Thymus (tissue), 11 donors: ENCODE results near the gene STAP1. TPM values are rescaled to one million over a fixed set of nuclear protein-coding genes. Genes with fewer than 3 reads are reported as not detected.
"Not testable (repeated sequence)": the region's sequence is repeated elsewhere in the genome, so short reads cannot be mapped to it uniquely, and the experiment has no call there.

Experiments
- DNase-seq, 9 donors: peaks; one replicate each; pipeline ENCODE4 v3.0.0-alpha.2; 2013; ENCODE audit warnings: low spot score in 9 of 9, low read depth in 6 of 9, missing footprints in 1 of 9
- H3K27ac ChIP-seq, 2 donors: one replicate each; pipeline ENCODE4 v1.5.1; 2013; ENCODE audit warnings: control low read depth in 1 of 2, low read depth in 1 of 2, low read length in 1 of 2, mild to moderate bottlenecking in 1 of 2, moderate library complexity in 1 of 2
- H3K27me3 ChIP-seq, 2 donors: one replicate each; pipeline ENCODE4 v1.5.1; 2013; ENCODE audit warnings: low read length in 1 of 2; ENCODE audit not compliant: control insufficient read depth in 2 of 2, insufficient read depth in 1 of 2
- H3K36me3 ChIP-seq, 2 donors: one replicate each; pipeline ENCODE4 v1.5.1; 2013; ENCODE audit warnings: low read length in 1 of 2, mild to moderate bottlenecking in 1 of 2, moderate library complexity in 1 of 2; ENCODE audit not compliant: control insufficient read depth in 2 of 2, insufficient read depth in 2 of 2
- H3K4me1 ChIP-seq, 2 donors: one replicate each; pipeline ENCODE4 v1.5.1; 2013; ENCODE audit warnings: low read length in 2 of 2; ENCODE audit not compliant: control insufficient read depth in 2 of 2, insufficient read depth in 2 of 2
- H3K4me3 ChIP-seq, 2 donors: one replicate each; pipeline ENCODE4 v1.5.1; 2013; ENCODE audit warnings: low read length in 2 of 2, control low read depth in 1 of 2, mild to moderate bottlenecking in 1 of 2
- H3K9me3 ChIP-seq, 2 donors: one replicate each; pipeline ENCODE4 v1.5.1; 2013; ENCODE audit warnings: low read length in 1 of 2, mild to moderate bottlenecking in 1 of 2; ENCODE audit not compliant: control insufficient read depth in 2 of 2, insufficient read depth in 1 of 2
- WGBS: extraction: QIAGEN DNeasy Blood & Tissue Kit; methylation state at CpG from one replicate; pipeline ENCODE4 v1.1.7; 2013; 5-methylcytosine and 5-hydroxymethylcytosine counted together
- polyA plus RNA-seq: library from polyadenylated mRNA; stranded (reverse); fragments of 200-250 nt; gene quantifications from one replicate; pipeline ENCODE4 v1.2.3, GENCODE V29; 2013
- total RNA-seq: library from RNA; stranded (reverse); fragments of 120-200 nt; gene quantifications from one replicate; pipeline ENCODE4 v1.2.4, GENCODE V29; 2013
- donor health status: healthy.

STAP1 gene
- total and polyA plus RNA-seq, 2 donors: 11.1 to 17.3 TPM

- no peaks in the 10 kb centered on the region for H3K9me3 ChIP-seq
- no peaks in the 10 kb centered on the region for H3K27me3 ChIP-seq
- H3K4me1 ChIP-seq: no peaks in the 10 kb centered on the region
- no peak overlapping the region for H3K27ac ChIP-seq
- no peak overlapping the region for H3K4me3 ChIP-seq
- WGBS: 98% methylated on average over 1 of the region's 1 CpG
- peaks cover 5 to 11% of the 10 kb centered on the region in 2 donors for H3K36me3 ChIP-seq
- DNase-seq: no peak
These were observed 58.0 kb downstream of the STAP1 start for GRCh38 chr4:67616478-67616877.

DNA sequence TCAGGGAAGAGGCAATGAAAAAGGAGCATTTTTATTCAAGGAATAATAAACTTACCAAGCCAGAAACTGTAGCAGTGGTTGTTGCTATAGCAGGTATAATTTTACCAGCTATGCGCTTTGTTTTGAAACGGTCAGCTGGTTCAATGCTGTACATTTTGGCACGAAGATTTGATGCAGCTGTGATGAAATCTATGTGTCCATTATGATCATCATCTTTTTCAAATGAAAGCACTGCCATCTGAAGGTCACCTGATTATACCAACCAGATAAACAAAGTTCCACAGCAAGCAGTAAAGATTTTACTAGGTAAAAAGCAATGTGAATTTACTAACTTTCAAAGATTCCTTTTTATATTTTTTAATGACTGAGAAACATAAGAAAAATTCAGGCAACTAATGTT lies 66.4 kb downstream of the STAP1 start:
- Histone ChIP-seq H3K4me1 (no peaks in the 10 kb centered on the region), H3K36me3 (peaks cover 0 to 33% of the 10 kb centered on the region in 2 donors), H3K4me3 (no peak overlapping the region), H3K9me3 (no peaks in the 10 kb centered on the region), H3K27ac (no peak overlapping the region), H3K27me3 (no peaks in the 10 kb centered on the region)
- WGBS: 94% methylated on average over 3 of the region's 3 CpGs
- no peak for DNase-seq

DNA sequence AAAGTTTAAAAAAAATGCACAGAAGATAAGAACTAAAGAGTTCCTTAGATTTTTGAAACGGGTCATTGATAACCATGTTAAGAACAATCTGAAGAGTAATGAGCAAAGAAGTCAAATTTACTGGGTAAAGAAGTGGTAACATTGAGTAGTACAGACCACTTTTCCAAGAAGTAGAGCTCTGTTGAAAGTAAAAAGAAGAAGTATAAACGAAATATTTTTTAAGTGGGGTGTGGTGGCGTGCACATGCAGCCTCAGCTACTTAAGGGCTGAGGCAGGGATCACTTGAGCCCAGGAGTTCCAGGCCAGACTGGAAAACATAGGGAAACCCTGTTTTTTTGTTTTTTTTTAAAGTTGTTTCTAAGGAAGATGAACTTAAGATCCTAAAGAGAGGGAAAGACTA lies 74.0 kb downstream of the STAP1 start:
- Histone ChIP-seq H3K27ac (no peak overlapping the region), H3K27me3 (no peaks in the 10 kb centered on the region), H3K4me1 (no peaks in the 10 kb centered on the region), H3K9me3 (no peaks in the 10 kb centered on the region), H3K36me3 (peaks cover 0 to 32% of the 10 kb centered on the region in 2 donors), H3K4me3 (no peak overlapping the region)
- WGBS: 83% methylated on average over 3 of the region's 3 CpGs
- no peak for DNase-seq

GRCh38 chr4:67634741-67635140 lies 76.2 kb downstream of the STAP1 start:
- Histone ChIP-seq H3K27me3 (no peaks in the 10 kb centered on the region), H3K27ac (no peak overlapping the region), H3K9me3 (no peaks in the 10 kb centered on the region), H3K36me3 (peaks cover 6 to 26% of the 10 kb centered on the region in 2 donors), H3K4me3 (no peak overlapping the region), H3K4me1 (no peaks in the 10 kb centered on the region)
- DNase-seq: no peak
- WGBS: 99% methylated on average over 2 of the region's 2 CpGs

DNA sequence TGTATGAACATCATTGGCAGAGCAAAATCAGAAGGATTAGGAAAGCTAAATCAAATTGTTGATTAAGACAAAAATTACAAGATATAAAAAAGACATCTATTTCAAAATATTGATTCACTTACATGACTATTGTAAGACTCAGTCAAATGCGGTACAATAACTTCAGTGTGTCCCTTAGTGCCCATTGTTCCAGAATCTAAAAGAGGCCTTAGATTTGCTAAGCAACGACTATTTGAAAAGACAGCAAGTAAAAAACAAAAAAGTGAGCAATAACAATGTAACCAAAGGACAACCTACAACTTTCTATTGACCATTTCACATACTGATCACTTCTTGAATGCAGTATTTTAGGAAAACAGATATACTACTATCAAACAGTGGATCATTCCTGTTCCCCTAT lies 76.8 kb downstream of the STAP1 start:
- 100% methylated on average over 2 of the region's 2 CpGs for WGBS

GRCh38 chr4:67636978-67637377 lies 78.5 kb downstream of the STAP1 start:
- H3K9me3 ChIP-seq, H3K4me3 ChIP-seq, H3K27ac ChIP-seq, H3K27me3 ChIP-seq, DNase-seq, H3K4me1 ChIP-seq: not testable (repeated sequence)
- 98% methylated on average over 30 of the region's 30 CpGs for WGBS
- H3K36me3 ChIP-seq: peaks cover 6 to 13% of the 10 kb centered on the region in 2 donors

More for the DNA sequence above, 76.8 kb downstream of the STAP1 start:
- H3K9me3 ChIP-seq: no peaks in the 10 kb centered on the region
- no peak for DNase-seq
- H3K27ac ChIP-seq: no peak overlapping the region
- no peaks in the 10 kb centered on the region for H3K27me3 ChIP-seq
- H3K4me1 ChIP-seq: no peaks in the 10 kb centered on the region
- H3K4me3 ChIP-seq: no peak overlapping the region
- peaks cover 6 to 22% of the 10 kb centered on the region in 2 donors for H3K36me3 ChIP-seq

DNA sequence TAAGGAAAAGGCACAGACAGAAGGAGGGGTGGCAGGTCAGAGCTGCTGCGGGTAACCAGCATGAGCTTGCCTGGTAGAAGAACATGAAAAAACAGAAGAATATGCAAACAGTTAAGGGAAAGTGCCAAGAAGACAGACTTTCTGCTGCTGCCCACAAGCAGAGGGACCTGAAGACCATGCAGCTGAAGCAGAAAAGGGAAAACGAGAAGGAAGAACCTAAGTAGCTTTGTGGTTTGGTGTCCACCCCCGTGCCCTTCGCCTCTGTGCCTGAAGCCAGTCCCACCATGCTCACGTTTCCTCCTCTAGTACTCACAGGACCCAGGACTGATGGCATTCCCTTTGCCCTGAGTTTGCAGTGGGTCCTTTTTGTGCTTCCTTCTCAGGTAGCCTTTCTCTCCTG lies 79.6 kb downstream of the STAP1 start:
- Histone ChIP-seq H3K9me3 (no peaks in the 10 kb centered on the region), H3K4me1 (no peaks in the 10 kb centered on the region), H3K4me3 (no peak overlapping the region), H3K27me3 (no peaks in the 10 kb centered on the region), H3K27ac (no peak overlapping the region), H3K36me3 (peaks cover 6% of the 10 kb centered on the region in 2 donors)
- no peak for DNase-seq
- WGBS: 46% methylated on average over 5 of the region's 5 CpGs

- Histone ChIP-seq H3K9me3 (no peaks in the 10 kb centered on the region), H3K4me1 (no peaks in the 10 kb centered on the region), H3K36me3 (peaks cover 2 to 5% of the 10 kb centered on the region in 2 donors), H3K27me3 (no peaks in the 10 kb centered on the region), H3K4me3 (no peak overlapping the region), H3K27ac (no peak overlapping the region)
- no peak for DNase-seq
These were observed 93.0 kb downstream of the STAP1 start for GRCh38 chr4:67651536-67651935.
